Hepatocyte (in vitro differentiated cells): Measurements from ENCODE around the gene POU2AF1. TPM values are rescaled to one million over a fixed set of nuclear protein-coding genes. Genes with fewer than 3 reads are reported as not detected.

Source experiments
- DNase-seq: peaks from one replicate; pipeline ENCODE4 v3.0.0-alpha.2; 2016; ENCODE audit warnings: low spot score
- H2AFZ ChIP-seq: fragments of 200-600 bp; sonication (generic); 2 replicates; pipeline ENCODE4 v1.6.0; 2016; ENCODE audit warnings: antibody characterized with exemption, mild to moderate bottlenecking
- H3K27ac ChIP-seq: fragments of 200-600 bp; sonication (generic); 2 replicates; pipeline ENCODE4 v1.5.1; 2016; ENCODE audit warnings: mild to moderate bottlenecking
- H3K27me3 ChIP-seq: fragments of 200-600 bp; sonication (generic); 2 replicates; pipeline ENCODE4 v1.6.1; 2016
- H3K36me3 ChIP-seq: fragments of 200-600 bp; sonication (generic); replicated peaks from 2 replicates; pipeline ENCODE4 v1.5.1; 2016; ENCODE audit warnings: low read depth; ENCODE audit not compliant: insufficient read depth
- H3K4me1 ChIP-seq: fragments of 200-600 bp; sonication (generic); 2 replicates; pipeline ENCODE4 v1.5.1; 2016; ENCODE audit warnings: mild to moderate bottlenecking, moderate library complexity; ENCODE audit not compliant: insufficient read depth
- H3K4me2 ChIP-seq: fragments of 200-600 bp; sonication (generic); 2 replicates; pipeline ENCODE4 v1.6.0; 2016
- H3K4me3 ChIP-seq: fragments of 200-600 bp; sonication (generic); 2 replicates; pipeline ENCODE4 v1.5.1; 2016; ENCODE audit warnings: mild to moderate bottlenecking
- H3K79me2 ChIP-seq: fragments of 200-600 bp; sonication (generic); 2 replicates; pipeline ENCODE4 v1.6.0; 2017; ENCODE audit warnings: mild to moderate bottlenecking
- H3K9me2 ChIP-seq: fragments of 200-600 bp; sonication (generic); replicated peaks from 2 replicates; pipeline ENCODE4 v1.6.0; 2017; ENCODE audit warnings: mild to moderate bottlenecking; ENCODE audit not compliant: insufficient read depth
- H3K9me3 ChIP-seq: fragments of 200-600 bp; sonication (generic); 2 replicates; pipeline ENCODE4 v1.5.1; 2016; ENCODE audit warnings: low read depth, mild to moderate bottlenecking
- H4K20me1 ChIP-seq: fragments of 200-600 bp; sonication (generic); 2 replicates; pipeline ENCODE4 v1.6.0; 2016; ENCODE audit warnings: mild to moderate bottlenecking; ENCODE audit not compliant: insufficient read depth, poor library complexity, severe bottlenecking
- CTCF ChIP-seq: fragments of 200-600 bp; sonication (generic); IDR thresholded peaks from 2 replicates; pipeline ENCODE4 v1.5.1; 2016; ENCODE audit warnings: antibody characterized with exemption, mild to moderate bottlenecking; ENCODE audit not compliant: poor library complexity
- EZH2 ChIP-seq: fragments of 200-600 bp; sonication (generic); IDR thresholded peaks from 2 replicates; pipeline ENCODE4 v1.6.1; 2016; ENCODE audit warnings: antibody characterized with exemption, mild to moderate bottlenecking, borderline replicate concordance
- EZH2phosphoT487 ChIP-seq: fragments of 200-600 bp; sonication (generic); IDR thresholded peaks from one replicate; pipeline ENCODE4 v1.6.1; 2018; ENCODE audit warnings: antibody characterized with exemption, mild to moderate bottlenecking, low read depth, moderate library complexity; ENCODE audit not compliant: unreplicated experiment, severe bottlenecking
- WGBS: methylation state at CpG from one replicate; pipeline ENCODE4 v1.1.6; 2016; ENCODE audit warnings: low lambda C conversion rate; ENCODE audit errors: missing lambda C conversion rate; 5-methylcytosine and 5-hydroxymethylcytosine counted together
- polyA plus RNA-seq: library from polyadenylated mRNA; unstranded; fragments of >200 nt; fragmentation: Nextera tagmentation; extraction: Ambion mirVana; gene quantifications from 2 replicates; pipeline ENCODE4 v1.2.1, GENCODE V29; 2016
- total RNA-seq: library from RNA; depleted of rRNA; stranded (reverse); fragments of >200 nt; gene quantifications from 2 replicates; pipeline ENCODE4 v1.2.3, GENCODE V29; 2014

The POU2AF1 gene
- total and polyA plus RNA-seq, 2 experiments from 2014 or later, result 0.06 to 0.23 TPM

DNA sequence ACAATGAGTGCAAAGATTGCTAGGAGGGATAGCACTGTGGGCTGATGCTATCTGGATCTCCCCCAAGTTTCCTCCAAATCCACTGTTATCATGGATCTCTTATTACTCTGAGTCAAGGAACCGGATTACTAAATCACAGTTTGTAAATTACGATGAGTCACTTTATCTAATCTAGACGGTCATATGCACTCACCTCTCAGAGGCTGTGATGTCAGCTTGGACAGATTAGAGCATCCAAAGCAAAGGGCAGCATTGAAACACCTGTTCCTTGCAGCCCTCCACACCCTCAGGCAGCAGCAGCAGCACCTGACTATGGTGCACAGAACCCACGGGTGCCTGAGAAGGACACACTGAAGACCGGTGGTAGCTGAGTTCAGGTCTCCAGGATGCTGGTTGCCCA, 14.0 kb upstream of the POU2AF1 start:
- no peak overlapping the region for H3K27ac ChIP-seq
- 74% methylated on average over 5 of the region's 5 CpGs for WGBS
- H3K9me3 ChIP-seq, result no peaks in the 10 kb centered on the region
- H4K20me1 ChIP-seq, result no peaks in the 10 kb centered on the region
- H3K36me3 ChIP-seq, result no peaks in the 10 kb centered on the region
- TF ChIP-seq EZH2 (no peak), EZH2phosphoT487 (no peak), CTCF (no peak)
- H3K4me1 ChIP-seq, result no peaks in the 10 kb centered on the region
- H3K79me2 ChIP-seq, result no peaks in the 10 kb centered on the region
- H2AFZ ChIP-seq, result no peak overlapping the region
- H3K4me3 ChIP-seq, result no peak overlapping the region
- no peaks in the 10 kb centered on the region for H3K27me3 ChIP-seq
- H3K9me2 ChIP-seq, result no peaks in the 10 kb centered on the region
- no peak for DNase-seq
- no peak overlapping the region for H3K4me2 ChIP-seq

DNA sequence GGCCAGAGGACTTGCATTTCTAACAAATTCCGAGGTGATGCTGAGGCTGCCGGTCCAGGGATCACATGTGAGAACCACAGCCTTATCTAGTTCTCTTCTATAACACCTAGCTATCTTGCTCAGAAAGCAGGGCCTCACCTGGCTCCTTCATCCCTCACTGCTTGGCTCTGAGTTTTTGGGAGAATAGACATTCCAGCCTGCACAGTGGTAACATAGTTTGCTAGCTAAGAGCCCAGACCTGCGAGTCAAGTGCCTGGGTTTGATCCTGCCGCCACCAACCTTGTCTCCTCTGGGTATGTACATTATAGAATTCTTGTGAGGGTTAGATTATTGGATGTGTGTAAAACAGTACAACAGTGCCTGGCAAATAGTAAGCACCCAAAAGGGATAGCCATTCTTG, 13.5 kb upstream of the POU2AF1 start:
- H3K4me1 ChIP-seq, result no peaks in the 10 kb centered on the region
- H3K79me2 ChIP-seq, result no peaks in the 10 kb centered on the region
- H3K9me2 ChIP-seq, result no peaks in the 10 kb centered on the region
- no peaks in the 10 kb centered on the region for H3K27me3 ChIP-seq
- no peak for TF ChIP-seq CTCF
- no peak for TF ChIP-seq EZH2
- TF ChIP-seq EZH2phosphoT487, result no peak
- no peak for DNase-seq
- no peak overlapping the region for H3K4me2 ChIP-seq
- H3K36me3 ChIP-seq, result no peaks in the 10 kb centered on the region
- no peak overlapping the region for H3K4me3 ChIP-seq
- H3K27ac ChIP-seq, result no peak overlapping the region
- no peaks in the 10 kb centered on the region for H4K20me1 ChIP-seq
- 93% methylated on average over 4 of the region's 4 CpGs for WGBS
- no peak overlapping the region for H2AFZ ChIP-seq
- H3K9me3 ChIP-seq, result no peaks in the 10 kb centered on the region

- H3K36me3 ChIP-seq, result no peaks in the 10 kb centered on the region
- no peaks in the 10 kb centered on the region for H4K20me1 ChIP-seq
- TF ChIP-seq EZH2, result no peak
- TF ChIP-seq CTCF, result no peak
- no peak for TF ChIP-seq EZH2phosphoT487
- no peak overlapping the region for H3K4me2 ChIP-seq
- no peaks in the 10 kb centered on the region for H3K27me3 ChIP-seq
- no peak overlapping the region for H3K27ac ChIP-seq
- no peaks in the 10 kb centered on the region for H3K79me2 ChIP-seq
- H3K9me3 ChIP-seq, result no peaks in the 10 kb centered on the region
- H2AFZ ChIP-seq, result no peak overlapping the region
- WGBS, result 91% methylated on average over 13 of the region's 13 CpGs
- no peak overlapping the region for H3K4me3 ChIP-seq
- no peaks in the 10 kb centered on the region for H3K9me2 ChIP-seq
- DNase-seq, result no peak
- no peaks in the 10 kb centered on the region for H3K4me1 ChIP-seq
Observed at GRCh38 chr11:111391328-111392124, 12.5 kb upstream of the POU2AF1 start.
